Activated T-cell treated with anti-CD3 and anti-CD28 coated beads, Interleukin-2, amount 50 U/mL, for 72 hours (primary cell): Measurements from ENCODE around the gene ARHGAP31. TPM values are rescaled to one million over a fixed set of nuclear protein-coding genes. Genes with fewer than 3 reads are reported as not detected.
A peak's percentile ranks its signal among the peaks of the same experiment; 100 is the strongest.

Source experiments
- ATAC-seq, 2 donors: fragments of 150-1000 bp; cut with Tn5 transposase; replicated peaks in 1 of 2; 2 replicates each; pipeline ENCODE4 v1.10.0; 2021; ENCODE audit warnings: moderate library complexity in 2 of 2, mild to moderate bottlenecking in 1 of 2
- DNase-seq, 2 donors: peaks; one replicate each; pipeline ENCODE4 v3.0.0; 2021 to 2022; ENCODE audit warnings: mixed read lengths in 1 of 2
- H3K27ac Mint-ChIP-seq: one replicate; pipeline ENCODE4 v1.8.0; 2022; ENCODE audit warnings: mild to moderate bottlenecking, moderate library complexity, mixed read lengths
- H3K27me3 Mint-ChIP-seq: one replicate; pipeline ENCODE4 v1.8.0; 2022; ENCODE audit warnings: low read depth, mixed read lengths
- H3K36me3 Mint-ChIP-seq, 2 donors: one replicate each; pipeline ENCODE4 v1.8.0; 2022; ENCODE audit warnings: mixed read lengths in 2 of 2, mild to moderate bottlenecking in 1 of 2; ENCODE audit not compliant: insufficient read depth in 2 of 2
- H3K4me1 Mint-ChIP-seq: one replicate; pipeline ENCODE4 v1.8.0; 2022; ENCODE audit warnings: low read depth, mixed read lengths
- H3K4me3 Mint-ChIP-seq, 2 donors: one replicate each; pipeline ENCODE4 v1.8.0; 2022; ENCODE audit warnings: mild to moderate bottlenecking in 2 of 2, mixed read lengths in 2 of 2, moderate library complexity in 2 of 2
- H3K9me3 Mint-ChIP-seq, 2 donors: one replicate each; pipeline ENCODE4 v1.8.0; 2022; ENCODE audit warnings: mixed read lengths in 2 of 2
- total RNA-seq, 2 donors: library from RNA; stranded (reverse); gene quantifications; one replicate each; pipeline ENCODE4 v1.2.3, GENCODE V29; 2022

ARHGAP31 gene
- total RNA-seq, 2 donors from 2014 or later, result 12.7 to 19.1 TPM

DNA sequence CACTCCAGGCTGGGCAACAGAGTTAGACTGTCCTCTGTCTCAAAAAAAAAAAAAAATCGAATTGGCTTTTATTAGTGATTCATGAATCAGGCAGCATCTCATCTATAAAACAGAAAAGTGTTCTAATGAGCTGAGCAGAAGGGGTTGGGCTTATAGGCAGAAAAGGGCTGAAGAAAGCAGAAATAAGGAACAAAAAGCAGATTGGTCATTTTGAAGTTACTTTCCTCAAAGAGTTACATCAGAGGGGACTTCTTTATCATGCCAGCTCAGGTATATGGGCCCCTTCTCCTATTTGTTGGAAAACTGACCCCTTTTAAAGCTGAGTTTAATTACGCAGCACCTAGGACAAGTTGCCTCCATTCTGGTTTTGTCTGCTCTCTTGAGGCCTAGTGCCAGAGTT is 173.9 kb downstream of the ARHGAP31 start:
- Mint-ChIP-seq H3K4me3 (peak overlapping the region; percentile 89 to 93), H3K36me3 (peaks cover 15 to 25% of the 10 kb centered on the region in 2 donors), H3K4me1 (peaks cover 49% of the 10 kb centered on the region), H3K27me3 (no peaks in the 10 kb centered on the region), H3K9me3 (no peaks in the 10 kb centered on the region), H3K27ac (peak overlapping the region; percentile 98)
- ATAC-seq, result no peak
- DNase-seq, result no peak

GRCh38 chr3:119469418-119470189 is 175.4 kb downstream of the ARHGAP31 start:
- DNase-seq, result no peak
- Mint-ChIP-seq H3K27me3 (no peaks in the 10 kb centered on the region), H3K27ac (peak overlapping the region; percentile 94)

More at GRCh38 chr3:119469418-119470189, 175.4 kb downstream of the ARHGAP31 start:
- peaks cover 7 to 18% of the 10 kb centered on the region in 2 donors for H3K36me3 Mint-ChIP-seq
- peak overlapping the region; percentile 89 to 93 for H3K4me3 Mint-ChIP-seq
- ATAC-seq, result peak in 1 of 2 donors; percentile 39
- no peaks in the 10 kb centered on the region for H3K9me3 Mint-ChIP-seq
- peaks cover 37% of the 10 kb centered on the region for H3K4me1 Mint-ChIP-seq

Other genes starting within 250 kb of the ARHGAP31 start
- gene TEX55, start 148.2 kb upstream of the ARHGAP31 start, total RNA-seq, result not detected
- not detected for gene UPK1B, start 120.8 kb upstream of the ARHGAP31 start, total RNA-seq
- 10 to 100 TPM; 22.7 to 25.2 TPM for gene B4GALT4, start 53.5 kb upstream of the ARHGAP31 start, total RNA-seq
- gene TMEM39A, start 169.2 kb downstream of the ARHGAP31 start, total RNA-seq, result 10 to 100 TPM; 47.7 to 67.4 TPM
- gene POGLUT1, start 174.6 kb downstream of the ARHGAP31 start, total RNA-seq, result 10 to 100 TPM; 35.4 to 48.4 TPM
- 10 to 100 TPM; 89.6 to 89.9 TPM for gene TIMMDC1, start 204.2 kb downstream of the ARHGAP31 start, total RNA-seq